ENCODE measurements around the gene LTBP2.
A peak's percentile ranks its signal among the peaks of the same experiment; 100 is the strongest.

Gene LTBP2

DNA sequence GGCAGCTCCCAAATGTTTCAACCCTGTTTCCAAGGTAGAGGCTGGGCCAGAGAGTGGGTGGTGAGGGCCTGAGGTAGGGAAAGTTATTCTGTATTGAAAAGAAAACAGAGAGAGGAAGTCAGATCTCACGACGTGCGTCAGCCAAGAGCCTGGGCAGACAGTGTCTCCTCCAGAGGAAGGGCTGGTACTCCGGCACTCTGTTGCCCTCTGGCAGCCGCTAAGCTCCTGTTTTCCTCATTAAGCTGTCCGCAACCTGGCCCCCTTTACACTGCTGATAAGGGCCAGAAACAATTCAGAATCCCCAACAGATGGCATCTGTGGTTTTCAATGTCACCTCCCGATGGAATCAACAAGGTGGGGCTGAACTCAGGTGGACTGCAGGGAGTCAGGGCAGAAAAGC is 26.0 kb upstream of the LTBP2 start:
- no peak for DNase-seq (ENCODE audit: low spot score)

- DNase-seq (ENCODE audit: low spot score) = no peak
These were observed 25.1 kb upstream of the LTBP2 start for GRCh38 chr14:74637178-74637550.

GRCh38 chr14:74636424-74637177 is 24.6 kb upstream of the LTBP2 start:
- no peak for DNase-seq (ENCODE audit: low spot score)

DNA sequence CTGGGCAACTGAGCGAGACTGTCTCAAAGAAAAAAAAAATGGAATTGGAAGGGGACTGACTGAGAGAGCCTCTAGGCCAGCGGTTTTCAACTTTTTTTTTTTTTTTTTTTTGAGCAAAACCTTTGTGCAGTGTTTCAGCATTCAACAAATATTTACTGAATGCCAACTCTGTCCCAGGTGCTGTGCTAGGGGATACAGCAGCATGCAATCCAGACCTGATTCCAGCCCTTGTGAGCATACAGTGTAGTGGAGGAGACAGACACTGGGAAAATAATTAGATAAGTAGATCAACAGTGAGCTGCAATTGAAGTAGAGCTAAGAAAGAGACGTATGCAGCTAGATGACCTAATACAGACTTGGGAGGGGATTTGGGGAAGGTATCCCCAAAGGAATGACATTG is 23.8 kb upstream of the LTBP2 start:
- no peak for DNase-seq (ENCODE audit: low spot score)

DNA sequence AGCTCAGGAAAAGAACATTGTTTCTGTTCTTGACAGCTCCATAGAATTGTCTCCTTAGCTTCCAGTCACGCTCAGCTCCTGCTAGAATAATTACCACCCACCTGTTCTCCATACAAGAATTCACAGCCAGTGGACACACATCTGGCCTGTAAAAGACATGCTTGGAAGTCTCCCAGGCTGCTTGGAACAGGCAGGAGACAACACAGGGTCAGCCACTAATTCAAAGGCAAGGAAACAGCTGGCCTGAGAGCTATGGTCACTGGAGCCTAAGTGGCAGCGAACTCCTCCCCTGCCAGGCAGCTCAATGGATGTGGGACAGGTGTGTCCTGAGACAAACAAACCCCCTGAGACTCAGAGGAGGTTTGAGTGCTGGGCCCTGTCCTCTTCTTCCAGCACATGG is 22.9 kb upstream of the LTBP2 start:
- DNase-seq (ENCODE audit: low spot score) = no peak

- no peak for DNase-seq (ENCODE audit: low spot score)
These were observed 22.4 kb upstream of the LTBP2 start for GRCh38 chr14:74634481-74634880.

DNA sequence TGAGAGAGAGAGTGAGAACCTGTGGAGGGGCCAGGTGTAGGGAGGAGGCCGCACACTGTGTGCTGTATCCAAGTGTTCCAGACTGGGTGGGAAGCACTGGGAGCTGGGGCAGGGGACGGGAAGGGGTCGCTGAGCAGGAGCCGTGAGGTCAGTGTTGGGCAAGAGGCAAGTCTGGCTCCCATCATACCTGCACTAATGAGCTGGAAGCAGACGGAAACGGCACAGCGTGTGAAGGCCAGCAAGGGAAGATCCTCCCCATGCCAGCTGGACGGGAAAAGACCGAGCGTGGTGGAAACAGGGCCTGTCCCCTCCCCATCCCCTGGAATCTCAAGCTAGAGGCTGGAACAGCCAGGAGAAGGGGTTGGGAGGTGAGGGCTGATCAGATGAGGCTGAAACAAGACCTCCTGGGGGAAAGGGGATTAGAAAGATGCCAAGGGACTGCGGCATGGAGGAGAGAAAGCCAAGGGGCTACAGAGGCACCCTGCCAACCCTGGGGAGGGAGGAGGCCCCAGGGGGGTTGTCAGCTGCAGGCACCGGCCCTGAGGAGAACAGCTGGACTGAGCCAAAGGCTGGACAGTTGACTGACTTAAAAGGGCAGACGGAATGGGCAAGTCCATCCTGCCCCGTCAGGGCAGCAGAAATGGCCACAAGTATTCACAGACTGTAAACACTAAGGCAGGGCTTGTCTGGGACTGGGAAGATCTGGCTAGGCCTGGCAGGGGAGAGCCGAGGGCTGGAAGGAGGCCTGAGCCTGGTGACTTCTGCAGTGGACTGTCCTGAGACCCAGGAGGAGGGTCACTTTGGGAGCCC is 19.0 kb upstream of the LTBP2 start:
- DNase-seq (ENCODE audit: low spot score) = no peak

DNA sequence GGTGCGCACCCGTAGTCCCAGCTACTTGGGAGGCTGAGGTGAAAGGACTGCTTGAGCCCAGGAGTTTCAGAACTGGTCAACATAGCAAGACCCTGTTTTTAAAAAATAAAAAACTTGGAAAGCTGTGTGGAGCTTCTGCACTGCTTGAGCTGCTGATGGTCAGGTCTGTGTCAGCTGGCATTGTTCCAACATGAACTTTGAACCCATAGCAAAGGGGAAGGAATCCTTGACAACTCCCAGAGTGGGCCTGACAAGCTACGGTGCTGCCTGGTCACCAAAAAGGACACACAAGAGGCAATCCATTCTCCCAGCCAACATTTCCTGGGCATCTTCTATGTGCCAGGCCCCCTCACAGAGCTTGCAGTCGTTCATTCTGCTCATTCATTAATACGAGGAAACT is 16.4 kb upstream of the LTBP2 start:
- no peak for DNase-seq (ENCODE audit: low spot score)

GRCh38 chr14:74627076-74627475 is 15.0 kb upstream of the LTBP2 start:
- DNase-seq (ENCODE audit: low spot score) = no peak

- no peak for DNase-seq (ENCODE audit: low spot score)
These were observed 10.2 kb upstream of the LTBP2 start for GRCh38 chr14:74622257-74622656.

- no peak for DNase-seq (ENCODE audit: low spot score)
These were observed 9.5 kb upstream of the LTBP2 start for GRCh38 chr14:74621556-74621955.

DNA sequence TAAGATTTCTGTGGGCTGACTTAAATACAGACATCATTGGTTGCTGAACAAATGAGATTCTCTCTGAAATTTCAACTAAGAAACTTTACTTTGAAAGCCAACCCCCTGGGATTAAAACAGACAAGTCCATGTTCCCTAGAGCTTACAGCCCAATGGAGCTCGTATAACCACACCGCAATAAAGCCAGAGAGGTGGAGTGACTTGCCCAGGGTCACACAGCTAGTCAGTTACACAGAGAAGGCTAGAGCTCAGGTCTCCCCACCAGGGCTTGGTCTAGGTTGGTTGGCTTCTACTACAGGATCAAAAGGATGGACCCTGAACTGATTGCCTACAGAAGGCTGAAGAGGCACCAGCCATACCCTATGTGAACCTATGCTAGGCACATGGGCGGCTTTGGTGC is 8.9 kb upstream of the LTBP2 start:
- no peak for DNase-seq (ENCODE audit: low spot score)

GRCh38 chr14:74620497-74620921 is 8.5 kb upstream of the LTBP2 start:
- DNase-seq (ENCODE audit: low spot score) = peak; percentile 46

GRCh38 chr14:74619672-74620131 is 7.7 kb upstream of the LTBP2 start:
- no peak for DNase-seq (ENCODE audit: low spot score)

- peak; percentile 86 for DNase-seq (ENCODE audit: low spot score)
These were observed 6.3 kb upstream of the LTBP2 start for GRCh38 chr14:74618078-74618952.

GRCh38 chr14:74616996-74617700 is 5.1 kb upstream of the LTBP2 start:
- DNase-seq (ENCODE audit: low spot score) = no peak

DNA sequence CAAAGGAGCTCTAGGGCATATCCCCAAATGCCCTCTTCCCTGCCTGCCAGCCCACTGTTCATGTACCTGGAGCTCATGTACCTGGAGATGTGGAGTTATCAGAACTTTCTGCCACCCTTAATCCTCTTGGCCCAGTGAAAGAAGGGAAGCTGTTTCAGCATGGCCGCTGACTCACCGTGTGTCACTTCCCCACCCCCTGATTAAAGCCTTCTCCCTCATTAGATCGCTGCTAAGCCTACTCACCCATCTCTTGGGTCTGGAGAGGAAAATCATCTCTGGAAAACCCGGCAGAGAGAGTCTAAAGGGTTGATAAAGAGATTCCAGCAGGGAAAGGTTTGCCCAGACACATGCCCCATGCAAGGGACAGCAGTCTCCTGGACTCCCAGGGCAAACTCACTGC is 4.5 kb upstream of the LTBP2 start:
- no peak for DNase-seq (ENCODE audit: low spot score)

GRCh38 chr14:74615735-74616134 is 3.7 kb upstream of the LTBP2 start:
- no peak for DNase-seq (ENCODE audit: low spot score)

- DNase-seq (ENCODE audit: low spot score) = no peak
These were observed 2.8 kb upstream of the LTBP2 start for GRCh38 chr14:74614508-74615495.

GRCh38 chr14:74613211-74613914 is 1.3 kb upstream of the LTBP2 start:
- DNase-seq (ENCODE audit: low spot score) = no peak

Measured in CD4-positive, alpha-beta T cell treated with Interleukin-6 at 100 ng/mL for 8 hours (primary cell).